ENCODE data around the gene ITPR1.

- TF ChIP-seq EP300 (conservative IDR thresholded peaks at IDR 0.05; ENCODE audit: poor library complexity, severe bottlenecking) (no peak), RAD21 (conservative IDR thresholded peaks at IDR 0.05) (no peak), TAF1 (IDR thresholded peaks at IDR 0.05; ENCODE audit: low read depth) (no peak), CTCF (IDR thresholded peaks at IDR 0.05; ENCODE audit: poor library complexity, severe bottlenecking) (no peak), EZH2 (IDR thresholded peaks at IDR 0.05; ENCODE audit: borderline replicate concordance, insufficient read depth, low read length, poor library complexity, severe bottlenecking) (no peak), REST (IDR thresholded peaks at IDR 0.05; ENCODE audit: borderline replicate concordance) (no peak), POLR2AphosphoS5 (IDR thresholded peaks at IDR 0.05) (no peak)
These were observed 24.6 kb downstream of the ITPR1 start for GRCh38 chr3:4517643-4518311.

Measured in neural cell (in vitro differentiated cells).